ENCODE measurements around the gene LSM6. TPM values are rescaled to one million over a fixed set of nuclear protein-coding genes. Genes with fewer than 3 reads are reported as not detected.

LSM6 gene
- total and polyA plus RNA-seq, 11 donors: 9.9 to 28.3 (median 12.1) TPM

DNA sequence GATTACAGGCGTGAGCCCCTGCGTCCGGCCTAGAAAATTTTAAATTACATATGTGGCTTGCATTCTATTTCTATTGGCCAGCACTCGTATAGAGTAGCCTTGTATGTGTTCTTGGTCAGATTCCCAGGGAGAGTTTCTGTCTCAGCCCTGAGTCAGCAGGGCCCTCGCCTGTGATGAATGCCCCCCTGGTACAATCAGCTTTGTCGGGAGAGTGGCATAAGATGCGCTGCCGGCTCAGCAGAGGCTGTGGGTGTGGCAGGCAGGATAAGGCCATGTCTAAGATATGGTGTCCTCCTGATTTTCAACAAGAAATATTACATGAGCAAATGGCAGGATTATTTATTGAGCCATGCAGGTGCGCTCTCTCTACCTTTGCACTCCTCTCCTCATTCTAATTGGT is 37.3 kb downstream of the LSM6 start:
- peaks cover 0 to 3% (median 0%) of the 10 kb centered on the region in 12 donors for H3K4me1 ChIP-seq
- TF ChIP-seq, protein P1, sequence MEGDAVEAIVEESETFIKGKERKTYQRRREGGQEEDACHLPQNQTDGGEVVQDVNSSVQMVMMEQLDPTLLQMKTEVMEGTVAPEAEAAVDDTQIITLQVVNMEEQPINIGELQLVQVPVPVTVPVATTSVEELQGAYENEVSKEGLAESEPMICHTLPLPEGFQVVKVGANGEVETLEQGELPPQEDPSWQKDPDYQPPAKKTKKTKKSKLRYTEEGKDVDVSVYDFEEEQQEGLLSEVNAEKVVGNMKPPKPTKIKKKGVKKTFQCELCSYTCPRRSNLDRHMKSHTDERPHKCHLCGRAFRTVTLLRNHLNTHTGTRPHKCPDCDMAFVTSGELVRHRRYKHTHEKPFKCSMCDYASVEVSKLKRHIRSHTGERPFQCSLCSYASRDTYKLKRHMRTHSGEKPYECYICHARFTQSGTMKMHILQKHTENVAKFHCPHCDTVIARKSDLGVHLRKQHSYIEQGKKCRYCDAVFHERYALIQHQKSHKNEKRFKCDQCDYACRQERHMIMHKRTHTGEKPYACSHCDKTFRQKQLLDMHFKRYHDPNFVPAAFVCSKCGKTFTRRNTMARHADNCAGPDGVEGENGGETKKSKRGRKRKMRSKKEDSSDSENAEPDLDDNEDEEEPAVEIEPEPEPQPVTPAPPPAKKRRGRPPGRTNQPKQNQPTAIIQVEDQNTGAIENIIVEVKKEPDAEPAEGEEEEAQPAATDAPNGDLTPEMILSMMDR (IDR thresholded peaks at IDR 0.05): no peak
- 90 to 96% (median 94%) methylated on average over 8 to 9 of the region's 9 CpGs for WGBS, 4 donors

DNA sequence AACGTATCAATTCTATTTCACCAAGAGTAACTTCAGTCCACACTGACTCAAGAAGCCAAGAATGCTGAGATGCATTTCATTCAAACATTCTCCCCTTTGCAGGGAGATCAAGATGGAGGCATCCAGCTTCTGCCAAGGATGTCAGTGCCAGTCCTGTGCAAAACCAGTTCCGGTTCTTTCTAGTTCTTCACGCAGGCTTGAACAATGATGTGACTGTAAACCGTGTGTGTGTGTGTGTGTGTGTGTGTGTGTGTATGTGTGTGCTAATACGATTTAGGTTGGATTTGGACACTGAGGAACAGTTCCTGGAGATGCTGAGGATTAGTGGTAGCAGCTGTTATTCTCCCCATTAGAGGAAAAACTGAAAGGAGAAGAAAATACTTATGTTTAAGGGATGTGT is 38.7 kb downstream of the LSM6 start, which contains the start of gene REELD1:
Gene REELD1, plus strand, starts transcription at position 301 of the 400 bp plus-strand sequence. CDS start 2,415 bp downstream, outside the sequence.
- Histone ChIP-seq H3K4me3 (no peak within 1 kb of the TSS), H3K27ac (no peak within 1 kb of the TSS), H3K4me1 (peaks cover 0 to 3% (median 0%) of the 10 kb centered on the region in 12 donors), H3K9me3 (no peaks in the 10 kb centered on the region), H3K36me3 (no peaks in the 10 kb centered on the region), H3K27me3 (no peaks in the 10 kb centered on the region)
- ATAC-seq: no peak
- DNase-seq: no peak
- WGBS, 4 donors: 79 to 90% (median 88%) methylated on average over 5 of the region's 5 CpGs
- intact Hi-C loops (cut with DNase I): no loop called here
- TF ChIP-seq POLR2A (IDR thresholded peaks at IDR 0.05): no peak
- TF ChIP-seq, protein P1 (IDR thresholded peaks at IDR 0.05): no peak

More for the DNA sequence above, 37.3 kb downstream of the LSM6 start:
- ATAC-seq (no peak), DNase-seq (no peak)
- no peak overlapping the region for H3K27ac ChIP-seq
- intact Hi-C loops (cut with DNase I): no loop called here
- H3K9me3 ChIP-seq: no peaks in the 10 kb centered on the region
- H3K27me3 ChIP-seq: peaks cover 0 to 3% (median 0%) of the 10 kb centered on the region in 9 donors
- H3K4me3 ChIP-seq: no peak overlapping the region
- no peaks in the 10 kb centered on the region for H3K36me3 ChIP-seq

DNA sequence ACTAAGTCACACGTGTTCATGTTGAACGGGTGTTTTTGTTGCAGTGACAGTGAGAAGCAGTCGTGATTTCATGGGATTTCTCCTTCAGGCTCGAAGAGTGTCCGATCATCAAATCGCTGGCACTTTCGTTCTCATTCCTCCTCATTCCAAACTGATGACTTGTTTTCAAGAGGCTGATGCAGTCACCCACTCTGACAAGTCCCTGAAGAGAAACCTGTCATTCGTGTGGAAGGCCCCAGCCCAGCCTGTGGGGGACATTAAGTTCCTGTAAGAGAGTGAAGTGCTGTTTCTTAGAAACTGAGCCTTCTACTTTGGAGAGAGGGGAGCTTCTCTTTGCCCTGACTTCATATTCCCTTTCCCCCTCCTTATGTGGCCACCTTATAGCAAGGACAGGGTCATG is 46.8 kb downstream of the LSM6 start:
- Histone ChIP-seq H3K27ac (no peak overlapping the region), H3K27me3 (no peaks in the 10 kb centered on the region), H3K4me3 (peak overlapping the region in 1 of 12 donors; percentile 1), H3K4me1 (peaks cover 0 to 13% (median 2%) of the 10 kb centered on the region in 12 donors), H3K9me3 (no peaks in the 10 kb centered on the region), H3K36me3 (no peaks in the 10 kb centered on the region)
- ATAC-seq: peak in 1 of 4 donors; percentile 61
- intact Hi-C loops (cut with DNase I): no loop called here
- TF ChIP-seq POLR2A (IDR thresholded peaks at IDR 0.05): no peak
- TF ChIP-seq, protein P1 (IDR thresholded peaks at IDR 0.05): no peak
- DNase-seq: no peak
- WGBS, 4 donors: 58 to 78% (median 67%) methylated on average over 8 of the region's 8 CpGs

DNA sequence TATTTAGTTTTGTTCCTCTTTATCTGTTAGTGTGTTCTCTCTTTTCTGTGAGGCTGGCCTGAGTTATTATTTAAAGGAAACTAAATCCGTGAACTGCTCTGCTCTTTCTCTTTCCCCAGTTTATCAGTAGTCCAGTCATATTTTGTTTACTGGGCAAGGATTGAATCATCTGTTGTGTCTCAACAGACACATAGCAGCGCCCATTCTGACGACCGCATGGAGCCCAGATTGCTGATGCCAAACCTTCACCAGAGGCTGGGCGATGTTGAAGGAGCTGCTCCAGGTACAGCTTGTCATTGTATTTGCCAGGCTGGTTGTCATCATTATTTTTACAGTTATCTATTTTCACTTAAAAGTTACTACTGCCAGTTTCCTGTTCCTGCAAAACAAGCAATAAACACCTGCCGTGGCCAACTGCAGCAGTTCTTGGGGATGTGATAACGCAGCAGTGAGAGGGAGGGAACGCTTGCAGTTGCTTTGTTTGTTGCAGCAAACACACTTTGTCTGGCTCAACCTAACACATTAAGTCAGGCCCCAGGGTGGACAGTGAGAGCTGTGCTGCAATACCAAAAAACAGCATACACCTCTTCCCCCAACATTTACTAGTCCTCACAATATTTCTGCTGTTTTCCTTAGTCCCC is 48.9 kb downstream of the LSM6 start:
- no peak overlapping the region for H3K4me3 ChIP-seq
- WGBS, 4 donors: 25 to 40% (median 30%) methylated on average over 8 of the region's 8 CpGs
- no peaks in the 10 kb centered on the region for H3K36me3 ChIP-seq
- H3K9me3 ChIP-seq: no peaks in the 10 kb centered on the region
- H3K4me1 ChIP-seq: peaks cover 0 to 13% (median 2%) of the 10 kb centered on the region in 12 donors
- H3K27ac ChIP-seq: peak overlapping the region in 1 of 12 donors; percentile 4
- DNase-seq: peak in 1 of 5 donors; percentile 47
- ATAC-seq: peak; percentile 85 to 94 (median 90)
- no peak for TF ChIP-seq POLR2A (IDR thresholded peaks at IDR 0.05)
- TF ChIP-seq, protein P1 (IDR thresholded peaks at IDR 0.05): no peak
- intact Hi-C loops (cut with DNase I): no loop called here
- no peaks in the 10 kb centered on the region for H3K27me3 ChIP-seq

Measured in heart left ventricle (tissue), 16 donors.